CD14-positive monocyte (primary cell): ENCODE data around the gene KIAA1549. TPM values are rescaled to one million over a fixed set of nuclear protein-coding genes. Genes with fewer than 3 reads are reported as not detected.

Experiments used
- DNase-seq, 3 donors: peaks; one replicate each; pipeline ENCODE4 v3.0.0-alpha.2; 2011 to 2022
- H2AFZ ChIP-seq: 2 replicates; pipeline ENCODE4 v1.6.0; 2012; ENCODE audit warnings: mild to moderate bottlenecking, low read depth, low read length, inconsistent platforms; ENCODE audit not compliant: insufficient read depth, poor library complexity, severe bottlenecking
- H3K27ac ChIP-seq, 2 donors: 1 replicate in 1 of 2; 2 replicates in 1 of 2; pipeline ENCODE4 v1.5.1; 2012 to 2013; ENCODE audit warnings: low read length in 2 of 2, control low read depth in 1 of 2, inconsistent platforms in 1 of 2, low read depth in 1 of 2, mild to moderate bottlenecking in 1 of 2
- H3K27me3 ChIP-seq, 2 donors: one replicate each; pipeline versions ENCODE4 v1.6.0 to v1.6.1; 2011 to 2013; ENCODE audit warnings: low read length in 2 of 2; ENCODE audit not compliant: control insufficient read depth in 2 of 2, insufficient read depth in 2 of 2
- H3K36me3 ChIP-seq, 2 donors: replicated peaks in 1 of 2; 1 replicate in 1 of 2; 2 replicates in 1 of 2; pipeline versions ENCODE4 v1.5.1 to v1.6.1; 2012 to 2013; ENCODE audit warnings: low read length in 2 of 2, control low read depth in 1 of 2, inconsistent platforms in 1 of 2, mild to moderate bottlenecking in 1 of 2; ENCODE audit not compliant: insufficient read depth in 2 of 2, control insufficient read depth in 1 of 2
- H3K4me1 ChIP-seq, 2 donors: 1 replicate in 1 of 2; 2 replicates in 1 of 2; pipeline versions ENCODE4 v1.5.1 to v1.6.1; 2012 to 2013; ENCODE audit warnings: low read length in 2 of 2, control low read depth in 1 of 2, inconsistent platforms in 1 of 2, mild to moderate bottlenecking in 1 of 2, moderate library complexity in 1 of 2; ENCODE audit not compliant: insufficient read depth in 2 of 2, control insufficient read depth in 1 of 2
- H3K4me2 ChIP-seq: replicated peaks from 2 replicates; pipeline ENCODE3; 2012; ENCODE audit warnings: low read length, moderate library complexity, mild to moderate bottlenecking; ENCODE audit not compliant: poor library complexity, severe bottlenecking; ENCODE audit errors: extremely low read depth
- H3K4me3 ChIP-seq, 3 experiments: fragments of 200-600 bp in 1 of 3; sonication (generic) in 1 of 3; replicated peaks in 1 of 3; 1 replicate in 2 of 3; 2 replicates in 1 of 3; pipeline ENCODE4 v1.5.1; 2011 to 2013; ENCODE audit warnings: low read length in 3 of 3, mild to moderate bottlenecking in 3 of 3, control low read depth in 2 of 3, low read depth in 2 of 3, inconsistent platforms in 1 of 3, moderate library complexity in 1 of 3
- H3K79me2 ChIP-seq: 2 replicates; pipeline ENCODE4 v1.6.0; 2012; ENCODE audit warnings: mild to moderate bottlenecking, control low read depth, inconsistent platforms, low read length, moderate library complexity; ENCODE audit not compliant: insufficient read depth
- H3K9ac ChIP-seq: 2 replicates; pipeline ENCODE4 v1.6.0; 2017; ENCODE audit warnings: low read length, mild to moderate bottlenecking; ENCODE audit not compliant: insufficient read depth, poor library complexity, severe bottlenecking
- H3K9me3 ChIP-seq, 2 donors: replicated peaks in 1 of 2; 1 replicate in 1 of 2; 2 replicates in 1 of 2; pipeline versions ENCODE4 v1.5.1 to v1.6.1; 2012 to 2013; ENCODE audit warnings: low read length in 2 of 2, control low read depth in 1 of 2; ENCODE audit not compliant: control insufficient read depth in 1 of 2, insufficient read depth in 1 of 2
- H4K20me1 ChIP-seq: 2 replicates; pipeline ENCODE4 v1.6.0; 2012; ENCODE audit warnings: mild to moderate bottlenecking, low read length, control low read depth, moderate library complexity; ENCODE audit not compliant: insufficient read depth
- H3K27ac Mint-ChIP-seq, 7 donors: one replicate each; pipeline ENCODE4 v1.8.0; 2020; ENCODE audit warnings: mild to moderate bottlenecking in 7 of 7, mixed read lengths in 7 of 7, moderate library complexity in 6 of 7, inconsistent platforms in 2 of 7
- H3K27me3 Mint-ChIP-seq, 3 donors: one replicate each; pipeline ENCODE4 v1.8.0; 2021 to 2022; ENCODE audit warnings: low read depth in 3 of 3, mild to moderate bottlenecking in 3 of 3, mixed read lengths in 3 of 3, moderate library complexity in 3 of 3, inconsistent platforms in 1 of 3
- H3K36me3 Mint-ChIP-seq, 2 donors: one replicate each; pipeline ENCODE4 v1.8.0; 2020; ENCODE audit warnings: mixed read lengths in 2 of 2, inconsistent platforms in 1 of 2, mild to moderate bottlenecking in 1 of 2
- H3K4me1 Mint-ChIP-seq: one replicate; pipeline ENCODE4 v1.8.0; 2020; ENCODE audit warnings: mild to moderate bottlenecking, mixed read lengths
- H3K4me3 Mint-ChIP-seq, 2 donors: one replicate each; pipeline ENCODE4 v1.8.0; 2020; ENCODE audit warnings: mild to moderate bottlenecking in 2 of 2, mixed read lengths in 2 of 2, moderate library complexity in 1 of 2
- H3K9me3 Mint-ChIP-seq, 7 donors: one replicate each; pipeline ENCODE4 v1.8.0; 2020 to 2022; ENCODE audit warnings: mixed read lengths in 7 of 7, mild to moderate bottlenecking in 6 of 7, moderate library complexity in 6 of 7, inconsistent platforms in 2 of 7
- WGBS: methylation state at CpG from one replicate; pipeline ENCODE4 v1.1.5; 2013; ENCODE audit warnings: missing lambda C conversion rate; ENCODE audit not compliant: insufficient coverage; 5-methylcytosine and 5-hydroxymethylcytosine counted together
- intact Hi-C, 2 donors: fragments of 100-400 bp; cut with micrococcal nuclease; formaldehyde crosslinking; loops; one replicate each; pipeline versions ENCODE4 v1.15.0 to v1.15.1; 2023
- polyA plus RNA-seq, 3 donors: library from polyadenylated mRNA; depleted of rRNA in 1 of 3; unstranded in 2 of 3; stranded (reverse) in 1 of 3; fragments of 300-500 nt in 2 of 3; fragments of >200 nt in 1 of 3; fragmentation: Illumina TruSeq in 2 of 3; gene quantifications; 1 replicate in 2 of 3; 2 replicates in 1 of 3; pipeline ENCODE4 v1.2.3, GENCODE V29; 2012 to 2021
- TF ChIP-seq, protein P1 (sequence below): fragments of 200-600 bp; IDR thresholded peaks from one replicate; pipeline ENCODE4 v1.8.0; 2022; ENCODE audit warnings: antibody characterized with exemption, mild to moderate bottlenecking

KIAA1549 gene
- polyA plus RNA-seq, 3 donors = 0.03 TPM; not detected in 1

DNA sequence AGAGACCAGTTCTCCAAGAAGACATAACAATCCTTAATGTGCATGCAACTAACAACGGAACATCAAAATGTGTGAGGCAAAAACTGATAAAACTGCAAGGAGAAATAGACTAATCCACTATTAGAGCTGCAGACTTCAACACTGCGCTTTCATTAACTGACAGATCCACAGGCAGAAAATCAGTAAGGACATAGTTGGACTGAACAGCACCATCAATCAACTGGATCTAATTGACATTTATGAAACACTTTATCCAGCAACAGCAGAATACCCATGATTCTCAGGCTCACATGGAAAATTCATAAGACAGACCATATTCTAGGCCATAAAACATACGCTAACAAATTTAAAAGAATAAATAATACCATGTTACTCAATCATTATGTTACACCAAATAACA is 161.6 kb downstream of the KIAA1549 start:
- WGBS = 100% methylated on average over 2 of the region's 3 CpGs
- Histone ChIP-seq H3K9me3 (no peaks in the 10 kb centered on the region), H3K4me3 (no peak overlapping the region), H3K27ac (no peak overlapping the region), H3K4me1 (no peaks in the 10 kb centered on the region), H3K36me3 (no peaks in the 10 kb centered on the region), H3K4me2 (no peak overlapping the region), H3K79me2 (no peaks in the 10 kb centered on the region), H3K27me3 (no peaks in the 10 kb centered on the region), H2AFZ (no peak overlapping the region), H4K20me1 (no peaks in the 10 kb centered on the region), H3K9ac (no peak overlapping the region)
- H3K4me3 Mint-ChIP-seq = no peak overlapping the region
- DNase-seq = no peak
- H3K27me3 Mint-ChIP-seq = peaks cover 0 to 3% (median 1%) of the 10 kb centered on the region in 3 donors
- intact Hi-C loops = no loop called here
- no peaks in the 10 kb centered on the region for H3K4me1 Mint-ChIP-seq
- no peak overlapping the region for H3K27ac Mint-ChIP-seq
- H3K36me3 Mint-ChIP-seq = no peaks in the 10 kb centered on the region
- H3K9me3 Mint-ChIP-seq = peaks cover 0 to 13% (median 3%) of the 10 kb centered on the region in 7 donors
- TF ChIP-seq, protein P1, sequence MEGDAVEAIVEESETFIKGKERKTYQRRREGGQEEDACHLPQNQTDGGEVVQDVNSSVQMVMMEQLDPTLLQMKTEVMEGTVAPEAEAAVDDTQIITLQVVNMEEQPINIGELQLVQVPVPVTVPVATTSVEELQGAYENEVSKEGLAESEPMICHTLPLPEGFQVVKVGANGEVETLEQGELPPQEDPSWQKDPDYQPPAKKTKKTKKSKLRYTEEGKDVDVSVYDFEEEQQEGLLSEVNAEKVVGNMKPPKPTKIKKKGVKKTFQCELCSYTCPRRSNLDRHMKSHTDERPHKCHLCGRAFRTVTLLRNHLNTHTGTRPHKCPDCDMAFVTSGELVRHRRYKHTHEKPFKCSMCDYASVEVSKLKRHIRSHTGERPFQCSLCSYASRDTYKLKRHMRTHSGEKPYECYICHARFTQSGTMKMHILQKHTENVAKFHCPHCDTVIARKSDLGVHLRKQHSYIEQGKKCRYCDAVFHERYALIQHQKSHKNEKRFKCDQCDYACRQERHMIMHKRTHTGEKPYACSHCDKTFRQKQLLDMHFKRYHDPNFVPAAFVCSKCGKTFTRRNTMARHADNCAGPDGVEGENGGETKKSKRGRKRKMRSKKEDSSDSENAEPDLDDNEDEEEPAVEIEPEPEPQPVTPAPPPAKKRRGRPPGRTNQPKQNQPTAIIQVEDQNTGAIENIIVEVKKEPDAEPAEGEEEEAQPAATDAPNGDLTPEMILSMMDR = no peak

DNA sequence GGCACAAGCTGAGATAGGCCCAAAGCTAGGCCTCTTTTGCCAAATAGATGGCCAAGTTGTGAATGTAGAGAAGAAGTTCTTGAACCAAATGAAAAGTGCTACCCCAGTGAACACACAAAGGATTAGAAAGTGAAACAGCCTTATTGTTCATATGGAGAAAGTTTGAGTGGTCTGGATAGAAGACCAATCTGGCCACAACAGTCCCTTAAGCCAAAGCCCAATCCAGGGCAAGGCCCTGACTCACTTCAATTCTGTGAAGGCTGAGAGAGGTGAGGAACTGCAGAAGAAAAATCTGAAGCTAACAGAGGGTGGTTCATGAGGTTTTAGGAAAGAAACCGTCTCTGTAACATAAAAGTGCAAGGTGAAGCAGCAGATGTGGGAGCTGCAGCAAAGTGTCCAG is 164.5 kb downstream of the KIAA1549 start:
- no peaks in the 10 kb centered on the region for H3K36me3 Mint-ChIP-seq
- no peak overlapping the region for H3K4me3 Mint-ChIP-seq
- DNase-seq = no peak
- H3K27me3 Mint-ChIP-seq = peaks cover 0 to 3% (median 1%) of the 10 kb centered on the region in 3 donors
- Histone ChIP-seq H3K36me3 (no peaks in the 10 kb centered on the region), H2AFZ (no peak overlapping the region), H3K27me3 (no peaks in the 10 kb centered on the region), H3K4me3 (no peak overlapping the region), H3K4me1 (no peaks in the 10 kb centered on the region), H3K9me3 (no peaks in the 10 kb centered on the region), H3K9ac (no peak overlapping the region), H3K4me2 (no peak overlapping the region), H4K20me1 (no peaks in the 10 kb centered on the region), H3K27ac (no peak overlapping the region), H3K79me2 (no peaks in the 10 kb centered on the region)
- TF ChIP-seq, protein P1 = no peak
- intact Hi-C loops = no loop called here
- WGBS = 89% methylated on average over 1 of the region's 1 CpG
- H3K27ac Mint-ChIP-seq = no peak overlapping the region
- H3K4me1 Mint-ChIP-seq = no peaks in the 10 kb centered on the region
- H3K9me3 Mint-ChIP-seq = peaks cover 0 to 13% (median 0%) of the 10 kb centered on the region in 7 donors
